Body of pancreas (tissue), 4 donors: ENCODE results near the gene CD44.

Source experiments
- CTCF ChIP-seq, 7 experiments: fragments of 450-650 bp in 4 of 7; fragments of 200-600 bp in 3 of 7; sonication (generic) in 3 of 7; IDR thresholded peaks; one replicate each; pipeline ENCODE4 v1.5.1; 2016 to 2019; ENCODE audit warnings: antibody characterized with exemption in 7 of 7
- POLR2A ChIP-seq, 3 donors: fragments of 450-650 bp; IDR thresholded peaks; one replicate each; pipeline ENCODE4 v1.6.1; 2016; ENCODE audit warnings: antibody characterized with exemption in 3 of 3, mild to moderate bottlenecking in 2 of 3

GRCh38 chr11:35246745-35247144, 107.8 kb downstream of the CD44 start:
- TF ChIP-seq CTCF (IDR thresholded peaks at IDR 0.05) (no peak), POLR2A (IDR thresholded peaks at IDR 0.05) (no peak)
